Glutamatergic neuron (in vitro differentiated cells): Measurements from ENCODE around the gene TSPAN18. TPM values are rescaled to one million over a fixed set of nuclear protein-coding genes. Genes with fewer than 3 reads are reported as not detected.

Experiments used
- DNase-seq: peaks from one replicate; pipeline ENCODE4 v3.0.0; 2022
- H3K27ac Mint-ChIP-seq: one replicate; pipeline ENCODE4 v1.8.0; 2020; ENCODE audit warnings: mild to moderate bottlenecking, mixed read lengths, inconsistent platforms; ENCODE audit not compliant: unreplicated experiment
- H3K27me3 Mint-ChIP-seq: one replicate; pipeline ENCODE4 v1.8.0; 2020; ENCODE audit warnings: mild to moderate bottlenecking, moderate library complexity, mixed read lengths, inconsistent platforms; ENCODE audit not compliant: unreplicated experiment
- H3K36me3 Mint-ChIP-seq: one replicate; pipeline ENCODE4 v1.8.0; 2020; ENCODE audit warnings: mild to moderate bottlenecking, mixed read lengths, inconsistent platforms; ENCODE audit not compliant: unreplicated experiment
- H3K4me1 Mint-ChIP-seq: one replicate; pipeline ENCODE4 v1.8.0; 2020; ENCODE audit warnings: mild to moderate bottlenecking, low read depth, mixed read lengths, inconsistent platforms; ENCODE audit not compliant: unreplicated experiment
- H3K4me3 Mint-ChIP-seq: one replicate; pipeline ENCODE4 v1.8.0; 2020; ENCODE audit warnings: mild to moderate bottlenecking, mixed read lengths, inconsistent platforms; ENCODE audit not compliant: unreplicated experiment
- H3K9me3 Mint-ChIP-seq: one replicate; pipeline ENCODE4 v1.8.0; 2020; ENCODE audit warnings: mild to moderate bottlenecking, moderate library complexity, mixed read lengths, inconsistent platforms; ENCODE audit not compliant: unreplicated experiment
- total RNA-seq: library from RNA; stranded (reverse); fragmentation: NEBNext Ultra II Directional; extraction: Animal tissue kit (Norgen Biotek cat#: 25700); gene quantifications from one replicate; pipeline ENCODE4 v1.2.1, GENCODE V29; 2021; ENCODE audit not compliant: unreplicated experiment
- TF ChIP-seq, protein P1 (sequence below): fragments of 200-600 bp; sonication (generic); IDR thresholded peaks from one replicate; pipeline ENCODE4 v1.5.0; 2021; ENCODE audit not compliant: partially characterized antibody, unreplicated experiment

The TSPAN18 gene
- total RNA-seq, 1 donor from 2014 or later = 80.4 TPM

DNA sequence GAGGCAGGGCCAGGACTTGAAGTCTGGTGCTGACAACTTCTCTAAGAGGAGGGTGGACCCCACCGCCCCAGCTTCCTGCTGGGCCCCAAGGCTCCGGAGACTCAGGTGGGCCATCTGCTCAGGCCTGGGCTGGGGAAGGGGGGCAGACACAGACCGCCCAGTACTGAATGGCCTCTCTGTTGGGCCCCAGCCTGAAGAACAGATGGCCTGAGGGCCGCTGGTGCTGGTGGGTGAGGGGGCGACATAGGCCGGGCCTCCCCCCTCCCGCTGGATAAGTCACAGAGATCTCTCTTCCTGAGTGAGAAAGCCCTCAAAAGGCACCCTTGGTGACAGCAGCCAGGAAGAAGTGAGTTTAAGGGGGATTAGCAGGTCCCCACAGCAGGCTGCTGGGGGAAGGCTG, 236.4 kb downstream of the TSPAN18 start:
- Mint-ChIP-seq H3K27me3 (peaks cover 2% of the 10 kb centered on the region), H3K27ac (peak overlapping the region; percentile 68), H3K36me3 (no peaks in the 10 kb centered on the region), H3K4me1 (peaks cover 42% of the 10 kb centered on the region), H3K9me3 (peaks cover 2% of the 10 kb centered on the region), H3K4me3 (no peak overlapping the region)
- TF ChIP-seq, protein P1, sequence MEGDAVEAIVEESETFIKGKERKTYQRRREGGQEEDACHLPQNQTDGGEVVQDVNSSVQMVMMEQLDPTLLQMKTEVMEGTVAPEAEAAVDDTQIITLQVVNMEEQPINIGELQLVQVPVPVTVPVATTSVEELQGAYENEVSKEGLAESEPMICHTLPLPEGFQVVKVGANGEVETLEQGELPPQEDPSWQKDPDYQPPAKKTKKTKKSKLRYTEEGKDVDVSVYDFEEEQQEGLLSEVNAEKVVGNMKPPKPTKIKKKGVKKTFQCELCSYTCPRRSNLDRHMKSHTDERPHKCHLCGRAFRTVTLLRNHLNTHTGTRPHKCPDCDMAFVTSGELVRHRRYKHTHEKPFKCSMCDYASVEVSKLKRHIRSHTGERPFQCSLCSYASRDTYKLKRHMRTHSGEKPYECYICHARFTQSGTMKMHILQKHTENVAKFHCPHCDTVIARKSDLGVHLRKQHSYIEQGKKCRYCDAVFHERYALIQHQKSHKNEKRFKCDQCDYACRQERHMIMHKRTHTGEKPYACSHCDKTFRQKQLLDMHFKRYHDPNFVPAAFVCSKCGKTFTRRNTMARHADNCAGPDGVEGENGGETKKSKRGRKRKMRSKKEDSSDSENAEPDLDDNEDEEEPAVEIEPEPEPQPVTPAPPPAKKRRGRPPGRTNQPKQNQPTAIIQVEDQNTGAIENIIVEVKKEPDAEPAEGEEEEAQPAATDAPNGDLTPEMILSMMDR = no peak
- no peak for DNase-seq

DNA sequence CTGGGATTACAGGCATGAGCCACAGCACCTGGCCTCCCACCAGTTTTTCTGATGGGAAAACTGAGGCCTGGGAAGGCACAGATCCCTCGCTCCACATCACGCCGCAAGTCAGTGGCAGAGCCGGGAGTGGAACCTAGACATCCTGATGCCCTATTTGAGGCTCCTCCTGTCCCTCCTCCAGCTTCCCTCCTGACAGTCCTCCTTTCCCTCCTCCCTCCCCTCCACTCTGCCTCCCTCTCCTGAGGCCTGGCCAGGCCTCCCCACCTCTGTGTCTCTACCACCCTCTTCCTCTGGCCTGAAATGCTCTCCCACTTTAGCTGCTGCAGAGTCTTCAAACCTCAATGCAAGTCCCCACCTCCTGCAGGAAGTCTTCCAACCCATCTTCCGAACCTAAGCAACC, 237.2 kb downstream of the TSPAN18 start:
- Mint-ChIP-seq H3K9me3 (peaks cover 2% of the 10 kb centered on the region), H3K4me3 (no peak overlapping the region), H3K27ac (peak overlapping the region; percentile 74), H3K4me1 (peaks cover 35% of the 10 kb centered on the region), H3K27me3 (peaks cover 2% of the 10 kb centered on the region), H3K36me3 (no peaks in the 10 kb centered on the region)
- no peak for DNase-seq
- TF ChIP-seq, protein P1 = no peak

DNA sequence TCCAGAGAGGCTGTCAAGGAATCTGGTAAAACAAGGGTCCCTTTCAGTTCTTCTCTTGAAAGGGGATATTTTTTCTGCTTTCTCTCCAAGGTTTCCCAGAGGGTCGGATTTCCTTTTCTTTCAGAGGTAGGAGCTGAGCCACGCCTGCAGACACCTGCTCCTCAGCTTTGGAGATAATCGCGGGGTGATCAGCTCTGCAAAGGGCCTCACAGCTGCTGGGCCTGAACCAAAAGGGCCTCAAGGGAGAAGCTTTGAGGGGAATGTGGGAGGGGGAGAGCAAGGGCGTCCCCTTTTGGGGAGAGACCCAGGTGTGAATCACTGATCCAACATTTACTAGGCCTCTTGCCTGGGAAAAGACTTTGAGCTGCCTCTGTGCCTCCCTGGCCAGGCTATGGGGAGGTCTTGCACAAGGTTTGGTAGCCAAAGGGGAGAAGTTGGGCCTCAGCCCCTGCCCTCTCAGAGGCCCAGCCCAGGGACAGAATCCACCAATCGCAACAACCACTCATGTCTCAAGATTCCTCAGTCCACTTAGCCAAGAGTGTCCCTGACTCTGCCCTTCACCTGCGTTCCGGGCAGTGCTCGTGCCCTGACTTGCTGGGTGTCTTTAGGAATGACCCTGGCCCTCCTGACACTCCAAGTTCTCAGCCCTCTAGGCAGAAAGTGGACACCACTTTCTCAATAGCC, 237.9 kb downstream of the TSPAN18 start:
- Mint-ChIP-seq H3K4me3 (no peak overlapping the region), H3K27me3 (peaks cover 2% of the 10 kb centered on the region), H3K4me1 (peaks cover 35% of the 10 kb centered on the region), H3K36me3 (no peaks in the 10 kb centered on the region), H3K27ac (peak overlapping the region; percentile 69), H3K9me3 (peaks cover 2% of the 10 kb centered on the region)
- TF ChIP-seq, protein P1 = no peak
- DNase-seq = no peak

GRCh38 chr11:44966694-44967093, 239.9 kb downstream of the TSPAN18 start:
- no peak overlapping the region for H3K4me3 Mint-ChIP-seq
- TF ChIP-seq, protein P1 = no peak
- peaks cover 3% of the 10 kb centered on the region for H3K27me3 Mint-ChIP-seq
- no peak overlapping the region for H3K27ac Mint-ChIP-seq
- H3K9me3 Mint-ChIP-seq = no peaks in the 10 kb centered on the region
- no peaks in the 10 kb centered on the region for H3K36me3 Mint-ChIP-seq
- DNase-seq = no peak
- peaks cover 34% of the 10 kb centered on the region for H3K4me1 Mint-ChIP-seq

DNA sequence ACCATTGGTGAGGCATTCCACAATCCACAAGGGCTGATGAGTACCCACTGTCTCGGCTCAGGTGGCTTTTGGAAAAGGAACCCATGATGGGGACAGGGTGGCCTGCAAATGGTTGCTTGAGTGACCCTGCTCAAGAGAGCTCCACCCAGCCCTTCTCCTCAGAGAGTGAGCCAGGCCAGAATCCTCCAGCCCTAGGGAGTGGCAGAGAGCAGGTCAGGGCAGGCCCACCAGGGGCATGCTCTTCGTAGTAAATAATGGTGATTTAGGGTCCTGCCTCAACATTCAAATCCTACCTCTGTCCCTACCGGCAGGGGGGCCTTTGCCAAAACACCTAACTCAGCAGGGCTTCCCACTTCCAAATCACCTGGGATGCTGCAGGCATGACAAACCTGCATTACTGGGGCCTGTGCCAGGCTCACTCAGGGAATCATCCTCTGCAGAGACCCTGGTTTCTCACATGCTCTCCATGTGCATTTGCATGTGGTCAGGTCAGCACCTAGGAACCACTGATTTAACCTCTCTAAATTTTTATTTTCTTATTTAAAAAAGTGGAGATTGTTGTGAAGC, 241.3 kb downstream of the TSPAN18 start:
- no peak overlapping the region for H3K27ac Mint-ChIP-seq
- H3K4me3 Mint-ChIP-seq = no peak overlapping the region
- H3K36me3 Mint-ChIP-seq = no peaks in the 10 kb centered on the region
- peaks cover 3% of the 10 kb centered on the region for H3K27me3 Mint-ChIP-seq
- DNase-seq = no peak
- TF ChIP-seq, protein P1 = no peak
- H3K4me1 Mint-ChIP-seq = peaks cover 29% of the 10 kb centered on the region
- H3K9me3 Mint-ChIP-seq = peaks cover 4% of the 10 kb centered on the region
